HG03135 (cell line): ENCODE measurements around the gene CLASP1.
"Not testable (repeated sequence)": the region's sequence is repeated elsewhere in the genome, so short reads cannot be mapped to it uniquely, and the experiment has no call there.

Experiments used
- ATAC-seq: cut with Tn5 transposase; IDR thresholded peaks from one replicate; pipeline ENCODE4 v1.9.1; 2021; ENCODE audit warnings: mild to moderate bottlenecking, moderate library complexity; ENCODE audit not compliant: unreplicated experiment

Gene CLASP1

DNA sequence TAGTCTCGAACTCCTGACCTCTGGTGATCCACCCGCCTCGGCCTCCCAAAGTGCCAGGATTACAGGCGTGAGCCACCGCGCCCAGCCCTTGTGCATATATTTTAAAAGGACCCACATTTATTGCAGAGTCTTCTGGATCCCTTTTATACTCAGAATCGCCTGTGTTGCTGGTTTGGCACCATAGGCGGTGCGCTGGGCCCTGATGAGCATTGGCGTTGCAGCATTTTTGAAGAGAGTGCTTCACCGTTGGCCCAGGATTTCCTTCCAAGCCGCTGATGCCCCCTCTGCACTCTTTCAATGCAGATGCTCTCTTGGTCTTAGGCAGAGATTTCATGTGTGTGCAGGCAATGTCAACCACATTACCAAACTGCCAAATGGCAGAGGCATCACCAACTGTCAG lies 350.8 kb downstream of the CLASP1 start:
- no peak for ATAC-seq

DNA sequence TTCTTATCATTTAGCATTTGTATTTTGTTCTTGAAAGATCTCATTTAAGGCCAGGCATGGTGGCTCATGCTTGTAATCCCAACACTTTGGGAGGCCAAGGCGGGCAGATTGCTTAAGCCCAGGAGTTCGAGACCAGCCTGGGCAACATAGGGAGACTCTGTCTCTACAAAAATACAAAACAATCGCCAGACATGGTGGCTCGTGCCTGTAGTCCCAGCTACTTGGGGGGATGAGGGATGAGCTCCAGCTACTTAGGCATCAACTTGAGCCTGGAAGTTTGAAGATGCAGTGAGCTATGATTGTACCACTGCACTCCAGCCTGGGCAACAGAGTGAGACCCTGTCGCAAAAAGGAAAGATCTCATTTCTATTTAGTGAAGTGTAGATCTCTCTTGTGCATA lies 351.4 kb downstream of the CLASP1 start:
- ATAC-seq, result not testable (repeated sequence)

GRCh38 chr2:121297217-121297830 lies 351.9 kb downstream of the CLASP1 start:
- no peak for ATAC-seq

DNA sequence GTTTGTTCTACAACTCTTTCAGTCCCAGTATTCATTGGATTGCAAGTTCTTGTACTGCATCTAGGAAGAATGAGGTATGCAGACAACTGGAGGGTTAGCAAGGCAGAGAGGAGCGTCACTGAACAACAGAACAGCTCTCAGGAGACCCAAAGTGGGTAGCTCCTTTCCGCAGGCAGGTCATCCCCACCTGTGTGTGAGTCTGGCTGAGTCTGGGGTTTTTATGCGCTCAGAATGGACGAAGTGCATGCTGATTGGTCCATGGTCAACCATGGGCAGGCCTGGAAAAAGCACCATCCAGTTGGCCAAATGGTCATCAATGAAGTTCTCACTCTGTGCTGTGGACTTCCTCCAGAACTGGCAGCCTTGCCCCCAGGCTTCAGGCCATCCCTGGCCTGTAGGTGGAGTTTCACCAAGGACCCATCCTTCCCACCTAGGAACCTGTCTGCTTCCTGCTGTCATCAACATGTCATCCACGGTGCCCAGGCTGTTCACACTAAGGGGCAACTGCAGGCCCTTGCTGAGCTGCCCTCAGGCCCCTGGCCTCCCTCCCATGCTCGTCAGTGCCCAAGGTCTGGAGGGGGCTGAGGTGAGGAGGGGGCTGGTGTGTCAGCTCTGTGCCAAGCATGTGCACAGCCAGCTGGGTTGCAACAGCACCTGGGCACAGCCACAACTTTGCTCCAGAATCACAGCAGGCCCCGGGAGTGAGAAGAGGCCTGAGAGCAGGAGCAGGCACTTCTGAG lies 353.2 kb downstream of the CLASP1 start:
- no peak for ATAC-seq

GRCh38 chr2:121294881-121295840 lies 354.1 kb downstream of the CLASP1 start:
- ATAC-seq, result no peak

DNA sequence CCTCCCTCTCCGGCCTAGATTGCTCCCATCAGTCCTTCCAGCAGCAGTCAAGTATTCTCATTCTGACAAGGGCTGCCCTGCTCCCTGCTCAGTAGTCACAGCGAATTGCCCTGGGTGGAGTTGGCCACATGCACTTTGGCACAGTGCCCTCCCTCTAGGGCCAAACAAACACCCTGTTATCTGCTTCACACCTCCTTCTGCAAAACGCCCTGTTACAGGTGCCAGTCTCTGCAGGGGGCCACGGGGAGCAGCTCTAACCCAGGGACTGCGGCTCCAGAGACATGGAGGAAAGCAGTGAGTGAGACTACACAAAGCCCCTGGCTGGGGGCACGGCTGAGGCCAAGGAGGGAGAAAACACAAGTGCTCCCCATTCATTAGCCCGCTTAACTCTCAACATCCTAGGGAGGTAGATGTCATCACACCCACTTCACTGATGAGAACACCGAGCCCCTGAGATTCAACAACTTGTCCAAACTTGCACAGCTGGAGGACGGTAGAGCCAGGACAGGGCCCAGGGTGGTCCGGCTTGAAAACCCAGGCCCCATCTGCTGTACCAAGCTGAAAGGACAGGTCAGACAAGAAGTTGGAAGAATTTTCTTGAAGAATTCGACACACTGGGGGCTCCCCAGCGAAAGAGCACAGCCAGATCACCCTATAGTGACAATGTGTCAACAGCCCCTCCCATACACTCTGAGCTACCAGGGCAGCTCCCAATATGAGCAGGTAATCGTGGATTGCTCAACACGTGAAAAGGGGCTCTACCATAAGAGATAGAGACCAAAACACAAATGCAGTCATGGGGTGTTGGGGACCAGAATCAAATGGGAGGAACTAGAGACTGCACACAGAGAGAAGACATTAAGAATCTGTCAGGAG lies 355.6 kb downstream of the CLASP1 start:
- no peak for ATAC-seq

- no peak for ATAC-seq
These were observed 358.0 kb downstream of the CLASP1 start for GRCh38 chr2:121291251-121291580.

GRCh38 chr2:121289271-121289670 lies 360.0 kb downstream of the CLASP1 start:
- ATAC-seq, result no peak

DNA sequence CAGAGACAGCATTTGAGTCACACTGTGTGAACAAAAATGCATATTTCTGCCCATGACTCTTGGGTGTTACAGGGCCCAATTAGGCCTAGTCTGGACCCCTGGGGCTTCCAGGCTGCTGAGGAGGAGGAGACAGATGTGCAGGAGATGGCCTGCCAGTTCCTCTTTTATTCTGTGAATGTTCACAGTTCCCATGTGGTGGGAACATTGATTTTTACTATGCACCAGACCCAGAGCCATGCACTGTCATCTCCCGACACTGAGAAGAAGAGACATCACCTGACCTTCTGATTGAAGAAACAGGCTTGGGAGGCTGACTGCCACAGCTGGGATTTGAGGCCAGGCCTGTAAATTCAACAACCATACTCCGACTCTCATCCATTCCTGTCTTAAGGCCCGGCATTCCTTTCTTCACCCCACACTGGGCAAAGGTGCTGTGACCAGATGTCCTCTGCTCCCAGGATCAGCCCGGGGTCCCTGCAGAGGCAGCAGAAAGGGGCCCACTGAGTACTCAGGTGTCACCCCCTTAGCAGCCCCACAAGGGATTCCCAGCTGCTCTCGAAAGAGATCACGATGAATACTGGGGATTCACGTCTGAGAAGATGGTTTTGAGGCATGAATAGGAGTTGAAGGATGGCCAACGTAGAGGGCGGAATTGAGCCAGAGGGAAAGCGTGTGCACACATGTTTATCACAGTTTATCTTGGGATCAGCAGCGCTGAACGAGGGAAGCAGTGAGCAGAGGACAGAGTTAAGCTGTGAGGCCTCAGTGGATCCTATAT lies 360.6 kb downstream of the CLASP1 start:
- ATAC-seq, result no peak

DNA sequence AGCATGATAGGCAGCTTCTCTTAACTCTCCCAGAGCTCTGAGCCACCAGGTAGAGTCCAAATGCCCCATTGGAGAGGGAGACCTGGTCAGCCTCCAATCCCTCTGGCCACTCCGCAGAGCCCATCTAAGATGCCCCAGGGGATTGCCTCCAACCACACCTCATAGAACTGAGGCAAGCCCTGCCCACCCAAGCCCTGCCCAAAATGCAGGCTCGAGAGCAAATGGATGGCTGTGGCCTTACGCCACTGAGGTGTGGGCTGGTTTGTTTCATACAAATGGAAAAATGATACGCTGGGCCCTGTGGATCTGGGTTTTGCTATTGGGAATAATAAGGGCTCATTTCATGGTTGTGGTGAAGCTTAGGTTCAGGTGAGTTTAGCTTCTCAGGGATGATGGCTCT lies 361.3 kb downstream of the CLASP1 start:
- no peak for ATAC-seq
